Measurements from ENCODE around the gene FOXN1. TPM values are rescaled to one million over a fixed set of nuclear protein-coding genes. Genes with fewer than 3 reads are reported as not detected.

The FOXN1 gene
- total and polyA plus RNA-seq, 2 donors from 2014 or later: not detected

DNA sequence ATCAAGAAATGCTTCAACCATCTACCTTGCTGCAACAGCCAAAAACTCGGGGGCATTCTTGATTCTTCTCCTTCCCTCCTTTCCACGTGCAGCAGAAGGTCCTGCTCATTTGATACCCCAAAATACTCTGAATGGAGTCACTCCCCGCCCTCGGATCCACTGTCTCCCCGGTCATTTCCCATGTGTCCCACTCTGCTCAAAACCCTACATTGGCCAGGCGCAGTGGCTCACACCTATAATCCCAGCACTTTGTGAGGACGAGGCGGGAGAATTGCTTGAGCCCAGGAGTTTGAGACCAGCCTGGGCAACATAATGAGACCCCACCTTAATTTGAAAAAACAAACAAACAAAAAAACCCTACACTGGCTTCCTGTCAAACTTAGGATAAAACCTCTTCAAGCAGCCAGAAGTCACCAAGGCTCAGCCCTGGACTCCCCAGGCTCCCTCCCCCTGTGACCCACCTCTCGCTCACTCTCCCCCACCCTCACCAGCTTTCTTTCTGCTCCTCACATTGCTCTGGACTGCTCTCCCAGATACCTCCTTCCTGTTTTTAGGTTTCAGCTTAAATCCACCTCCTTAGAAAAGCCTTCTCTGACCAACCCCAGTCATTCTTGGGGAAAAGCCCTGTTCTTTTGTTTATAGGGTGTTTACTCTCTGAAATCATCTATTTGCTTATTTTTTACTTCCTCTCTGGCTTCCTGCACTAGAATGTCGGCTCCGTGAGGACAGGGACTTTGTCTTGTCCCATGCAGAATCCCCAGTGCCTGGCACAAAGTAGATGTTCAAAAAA lies 29.9 kb upstream of the FOXN1 start:
- H3K4me1 ChIP-seq (ENCODE audit: control insufficient read depth in 2 of 3, insufficient read depth in 2 of 3, low read depth in 1 of 3, low read length in 3 of 3): peaks cover 0 to 16% (median 1%) of the 10 kb centered on the region in 3 donors

DNA sequence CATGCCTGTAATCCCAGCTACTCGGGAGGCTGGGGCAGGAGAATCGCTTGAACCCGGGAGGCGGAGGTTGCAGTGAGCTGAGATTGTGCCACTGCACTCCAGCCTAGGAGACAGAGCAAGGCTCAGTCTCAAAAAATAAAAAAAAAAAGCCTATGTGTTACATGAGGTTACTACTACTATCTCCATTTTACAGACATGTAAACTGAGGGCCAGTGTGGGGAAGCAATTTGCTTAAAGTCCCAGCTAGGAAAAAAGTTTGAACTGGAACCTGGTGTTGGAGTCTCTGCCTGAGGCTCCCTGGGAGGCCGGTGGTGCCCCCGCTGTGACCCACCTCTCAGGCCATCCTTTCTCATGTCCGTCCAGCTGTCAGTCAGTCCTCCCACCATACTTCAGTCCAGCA lies 28.2 kb upstream of the FOXN1 start:
- H3K36me3 ChIP-seq (ENCODE audit: control insufficient read depth in 2 of 3, insufficient read depth in 3 of 3, low read length in 3 of 3): no peaks in the 10 kb centered on the region
- TF ChIP-seq, protein P1, sequence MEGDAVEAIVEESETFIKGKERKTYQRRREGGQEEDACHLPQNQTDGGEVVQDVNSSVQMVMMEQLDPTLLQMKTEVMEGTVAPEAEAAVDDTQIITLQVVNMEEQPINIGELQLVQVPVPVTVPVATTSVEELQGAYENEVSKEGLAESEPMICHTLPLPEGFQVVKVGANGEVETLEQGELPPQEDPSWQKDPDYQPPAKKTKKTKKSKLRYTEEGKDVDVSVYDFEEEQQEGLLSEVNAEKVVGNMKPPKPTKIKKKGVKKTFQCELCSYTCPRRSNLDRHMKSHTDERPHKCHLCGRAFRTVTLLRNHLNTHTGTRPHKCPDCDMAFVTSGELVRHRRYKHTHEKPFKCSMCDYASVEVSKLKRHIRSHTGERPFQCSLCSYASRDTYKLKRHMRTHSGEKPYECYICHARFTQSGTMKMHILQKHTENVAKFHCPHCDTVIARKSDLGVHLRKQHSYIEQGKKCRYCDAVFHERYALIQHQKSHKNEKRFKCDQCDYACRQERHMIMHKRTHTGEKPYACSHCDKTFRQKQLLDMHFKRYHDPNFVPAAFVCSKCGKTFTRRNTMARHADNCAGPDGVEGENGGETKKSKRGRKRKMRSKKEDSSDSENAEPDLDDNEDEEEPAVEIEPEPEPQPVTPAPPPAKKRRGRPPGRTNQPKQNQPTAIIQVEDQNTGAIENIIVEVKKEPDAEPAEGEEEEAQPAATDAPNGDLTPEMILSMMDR (IDR thresholded peaks at IDR 0.05; ENCODE audit: borderline replicate concordance, extremely low read depth, insufficient read depth): no peak
- H3K27ac ChIP-seq (ENCODE audit: low read depth in 2 of 2, low read length in 2 of 2): no peak overlapping the region
- H3K9me3 ChIP-seq (ENCODE audit: control insufficient read depth in 2 of 3, insufficient read depth in 1 of 3, low read length in 3 of 3): no peaks in the 10 kb centered on the region
- H3K27me3 ChIP-seq (ENCODE audit: control insufficient read depth, insufficient read depth, low read length): no peaks in the 10 kb centered on the region
- peaks cover 0 to 17% (median 3%) of the 10 kb centered on the region in 3 donors for H3K4me1 ChIP-seq (ENCODE audit: control insufficient read depth in 2 of 3, insufficient read depth in 2 of 3, low read depth in 1 of 3, low read length in 3 of 3)
- H3K9ac ChIP-seq (ENCODE audit: low read length in 3 of 3): no peak overlapping the region
- DNase-seq (no peak), FAIRE-seq (no peak)
- intact Hi-C loops (cut with DNase I): no loop called here
- H3K4me3 ChIP-seq (ENCODE audit: low read length in 3 of 3): no peak overlapping the region

More for the DNA sequence above, 29.9 kb upstream of the FOXN1 start:
- Histone ChIP-seq H3K9ac (ENCODE audit: low read length in 3 of 3) (no peak overlapping the region), H3K36me3 (ENCODE audit: control insufficient read depth in 2 of 3, insufficient read depth in 3 of 3, low read length in 3 of 3) (no peaks in the 10 kb centered on the region), H3K27ac (ENCODE audit: low read depth in 2 of 2, low read length in 2 of 2) (no peak overlapping the region), H3K27me3 (ENCODE audit: control insufficient read depth, insufficient read depth, low read length) (no peaks in the 10 kb centered on the region), H3K4me3 (ENCODE audit: low read length in 3 of 3) (peak overlapping the region in 1 of 3 donors; percentile 65), H3K9me3 (ENCODE audit: control insufficient read depth in 2 of 3, insufficient read depth in 1 of 3, low read length in 3 of 3) (no peaks in the 10 kb centered on the region)
- FAIRE-seq: no peak
- intact Hi-C loops (cut with DNase I): no loop called here
- TF ChIP-seq, protein P1 (IDR thresholded peaks at IDR 0.05; ENCODE audit: borderline replicate concordance, extremely low read depth, insufficient read depth): no peak
- peak in 1 of 5 donors; percentile 6 for DNase-seq

DNA sequence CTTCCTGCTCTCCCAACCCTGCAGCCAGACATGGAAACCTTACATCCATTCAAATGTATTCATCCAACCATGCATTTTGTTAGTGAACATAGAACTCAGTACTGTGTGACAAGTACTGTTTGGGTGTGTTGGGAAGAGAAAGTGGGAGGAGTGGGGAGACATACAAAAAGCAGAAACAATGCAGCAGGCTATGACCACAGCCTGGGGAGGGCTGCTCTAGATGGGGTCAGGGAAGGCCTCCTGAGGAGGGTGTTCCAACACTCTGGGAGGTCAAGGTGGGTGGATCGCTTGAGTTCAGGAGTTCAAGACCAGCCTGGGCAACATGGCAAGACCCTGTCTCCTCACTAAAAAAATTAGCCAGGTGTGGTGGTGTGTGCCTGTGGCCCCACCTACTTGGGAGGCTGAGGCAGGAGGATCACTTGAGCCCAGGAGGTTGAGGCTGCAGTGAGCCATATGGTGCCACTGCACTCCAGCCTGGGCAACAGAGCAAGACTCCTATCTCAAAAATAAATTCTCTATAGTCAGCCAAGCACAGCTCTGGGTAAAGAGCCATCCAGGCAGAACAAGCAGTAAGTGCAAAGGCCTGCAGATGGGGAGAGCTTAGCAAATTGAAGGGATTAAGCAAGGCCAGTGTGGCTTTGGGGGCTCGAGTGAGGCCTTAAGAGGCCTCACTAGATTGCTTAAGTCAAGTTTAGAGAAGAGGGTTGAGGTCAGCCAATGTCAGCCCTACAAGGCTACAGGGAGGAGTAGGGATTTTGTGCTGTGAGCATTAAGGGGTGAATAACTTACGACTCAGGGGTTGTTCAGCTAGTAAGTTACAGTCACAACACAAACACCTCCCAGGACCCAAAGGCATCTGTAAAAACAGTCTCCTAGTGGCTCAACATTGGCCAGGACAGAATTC lies 27.2 kb upstream of the FOXN1 start:
- no peak overlapping the region for H3K27ac ChIP-seq (ENCODE audit: low read depth in 2 of 2, low read length in 2 of 2)
- FAIRE-seq (no peak), DNase-seq (no peak)
- H3K9me3 ChIP-seq (ENCODE audit: control insufficient read depth in 2 of 3, insufficient read depth in 1 of 3, low read length in 3 of 3): no peaks in the 10 kb centered on the region
- peaks cover 0 to 15% (median 3%) of the 10 kb centered on the region in 3 donors for H3K4me1 ChIP-seq (ENCODE audit: control insufficient read depth in 2 of 3, insufficient read depth in 2 of 3, low read depth in 1 of 3, low read length in 3 of 3)
- TF ChIP-seq, protein P1 (IDR thresholded peaks at IDR 0.05; ENCODE audit: borderline replicate concordance, extremely low read depth, insufficient read depth): no peak
- no peak overlapping the region for H3K4me3 ChIP-seq (ENCODE audit: low read length in 3 of 3)
- H3K36me3 ChIP-seq (ENCODE audit: control insufficient read depth in 2 of 3, insufficient read depth in 3 of 3, low read length in 3 of 3): no peaks in the 10 kb centered on the region
- H3K9ac ChIP-seq (ENCODE audit: low read length in 3 of 3): no peak overlapping the region
- intact Hi-C loops (cut with DNase I): no loop called here
- no peaks in the 10 kb centered on the region for H3K27me3 ChIP-seq (ENCODE audit: control insufficient read depth, insufficient read depth, low read length)

Data from kidney (tissue), 14 donors.